ENCODE measurements around the gene ZNF74.
"Not testable (repeated sequence)": the region's sequence is repeated elsewhere in the genome, so short reads cannot be mapped to it uniquely, and the experiment has no call there.

Gene ZNF74

DNA sequence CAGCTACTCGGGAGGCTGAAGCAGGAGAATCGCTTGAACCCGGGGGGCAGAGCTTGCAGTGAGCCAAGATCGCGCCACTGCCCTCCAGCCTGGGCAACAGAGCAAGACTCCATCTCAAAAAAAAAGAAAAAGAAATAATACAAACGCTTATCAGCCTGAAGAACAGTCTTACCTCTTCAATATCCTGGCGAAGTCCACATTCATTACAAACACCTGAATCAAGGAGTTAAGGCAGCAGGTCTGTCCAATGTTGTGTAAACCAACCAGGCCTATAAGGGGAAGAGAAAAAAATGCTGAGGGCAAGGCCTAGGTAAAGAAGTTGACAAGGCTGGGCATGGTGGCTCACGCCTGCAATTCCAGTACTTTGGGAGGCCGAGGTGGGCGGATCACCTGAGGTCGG is 17.0 kb upstream of the ZNF74 start:
- not testable (repeated sequence) for DNase-seq

DNA sequence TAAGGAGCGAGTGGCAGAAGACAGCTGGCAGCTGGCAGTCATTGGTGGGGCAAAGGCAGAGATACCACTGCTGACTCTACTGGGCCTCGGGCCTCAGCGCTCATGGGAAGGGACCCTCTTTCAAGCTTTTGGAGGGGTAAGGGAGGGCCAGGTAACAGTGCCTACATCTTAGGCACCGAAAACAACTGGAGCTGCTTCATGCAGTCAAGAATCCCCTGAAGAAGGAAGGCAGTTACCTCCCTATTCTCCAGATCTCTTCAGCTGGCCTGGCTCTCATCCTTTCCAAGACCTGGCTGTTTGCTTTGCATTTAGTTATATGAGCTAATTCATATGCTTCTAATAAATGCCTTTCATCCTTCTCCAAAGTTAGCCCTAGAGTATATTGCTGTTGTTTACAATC is 15.8 kb upstream of the ZNF74 start:
- no peak for DNase-seq

GRCh38 chr22:20378684-20379083 is 15.3 kb upstream of the ZNF74 start:
- DNase-seq = not testable (repeated sequence)

- no peak for DNase-seq
These were observed 13.5 kb upstream of the ZNF74 start for GRCh38 chr22:20380486-20380885.

GRCh38 chr22:20383538-20383937 is 10.4 kb upstream of the ZNF74 start:
- DNase-seq = no peak

DNA sequence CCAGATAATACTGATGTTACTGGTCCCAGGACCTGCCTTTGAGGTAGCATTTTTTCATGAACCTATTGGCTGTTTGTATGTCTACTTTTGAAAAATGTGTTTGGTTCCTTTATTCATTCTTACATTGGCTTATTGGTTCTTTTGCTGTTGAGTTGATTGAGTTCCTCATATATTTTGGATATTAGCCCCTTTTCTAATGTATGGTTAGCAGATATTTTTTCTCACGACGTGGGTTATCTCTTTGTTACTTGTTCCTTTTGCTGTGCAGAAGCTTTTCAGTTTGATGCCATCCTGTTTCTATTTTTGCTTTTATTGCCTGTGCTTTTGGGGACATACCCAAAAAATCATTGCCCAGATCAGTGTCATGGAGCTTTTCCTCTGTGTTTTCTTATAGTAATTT is 9.8 kb upstream of the ZNF74 start:
- DNase-seq = no peak

- DNase-seq = no peak
These were observed 9.1 kb upstream of the ZNF74 start for GRCh38 chr22:20384865-20385264.

DNA sequence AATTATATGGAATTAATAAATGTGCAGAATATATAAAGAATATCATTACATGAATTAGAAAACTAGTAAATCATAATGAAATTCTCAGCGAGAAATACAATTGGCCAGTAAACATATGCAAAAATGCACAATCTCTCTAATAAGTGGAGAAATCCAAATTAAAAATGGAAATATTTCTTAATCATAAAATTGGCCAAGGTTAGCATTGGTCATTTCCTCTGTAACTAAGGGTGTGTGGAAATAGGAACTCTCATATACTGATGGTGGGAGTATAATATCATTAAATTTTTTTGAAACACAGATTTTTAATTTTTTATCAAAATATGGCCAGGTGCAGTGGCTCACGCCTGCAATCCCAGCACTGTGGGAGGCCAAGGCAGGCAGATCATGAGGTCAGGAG is 7.6 kb upstream of the ZNF74 start:
- DNase-seq = no peak

GRCh38 chr22:20386972-20387371 is 7.0 kb upstream of the ZNF74 start:
- no peak for DNase-seq

- no peak for DNase-seq
These were observed 5.8 kb upstream of the ZNF74 start for GRCh38 chr22:20388200-20388599.

GRCh38 chr22:20389288-20389687 is 4.7 kb upstream of the ZNF74 start:
- no peak for DNase-seq

DNA sequence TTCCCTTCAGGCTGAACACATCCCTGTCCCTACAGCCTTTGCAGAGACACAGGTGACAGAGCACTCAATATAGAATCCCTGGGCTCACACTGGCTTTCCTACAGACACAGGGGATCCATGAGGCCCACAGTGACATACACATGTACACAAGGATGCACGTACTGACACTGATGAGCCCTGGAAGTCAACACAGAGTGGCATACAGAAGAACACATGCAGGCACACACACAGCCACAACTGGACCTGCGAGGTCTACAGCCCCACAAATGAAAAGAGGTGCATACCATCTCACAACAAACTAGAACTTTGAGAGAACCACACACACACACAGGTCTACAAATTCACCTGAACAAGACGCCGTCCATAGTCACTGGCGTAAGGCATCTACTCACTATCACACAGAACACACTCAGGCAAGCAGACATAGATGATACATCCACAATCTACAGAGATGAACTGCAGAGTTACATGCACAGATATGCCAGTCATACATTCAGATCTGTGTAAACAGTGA is 3.5 kb upstream of the ZNF74 start:
- no peak for DNase-seq

DNA sequence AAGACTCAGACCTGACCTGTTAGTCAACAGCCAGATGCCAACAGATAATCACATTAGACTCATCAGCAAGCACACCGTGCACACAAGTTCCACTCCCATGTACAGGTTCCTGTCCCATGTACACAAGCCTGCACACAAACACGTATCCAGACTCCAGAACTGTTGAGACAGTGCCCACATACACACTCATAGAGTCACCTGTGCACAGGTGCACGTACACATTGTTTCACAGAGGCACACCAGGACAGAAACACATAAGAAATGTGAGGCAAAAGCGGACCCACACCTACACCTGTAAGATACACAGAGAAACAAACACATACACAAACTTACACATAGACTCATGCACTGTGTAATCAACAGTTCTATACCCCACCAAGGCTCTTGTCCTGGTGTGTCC is 2.7 kb upstream of the ZNF74 start:
- DNase-seq = no peak

DNA sequence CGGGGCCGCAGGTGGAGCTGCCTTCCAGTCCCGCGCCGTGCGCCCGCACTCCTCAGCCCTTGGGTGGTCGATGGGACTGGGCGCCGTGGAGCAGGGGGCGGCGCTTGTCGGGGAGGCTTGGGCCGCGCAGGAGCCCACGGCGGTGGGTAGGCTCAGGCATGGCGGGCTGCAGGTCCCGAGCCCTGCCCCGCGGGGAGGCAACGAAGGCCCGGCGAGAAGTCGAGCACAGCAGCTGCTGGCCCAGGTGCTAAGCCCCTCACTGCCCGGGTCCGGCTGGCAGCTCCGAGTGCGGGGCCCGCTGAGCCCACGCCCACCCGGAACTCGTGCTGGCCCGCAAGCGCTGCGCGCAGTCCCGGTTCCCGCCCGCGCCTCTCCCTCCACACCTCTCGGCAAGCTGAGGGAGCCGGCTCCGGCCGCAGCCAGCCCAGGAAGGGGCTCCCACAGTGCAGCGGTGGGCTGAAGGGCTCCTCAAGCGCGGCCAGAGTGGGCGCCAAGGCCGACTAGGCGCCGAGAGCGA is 1.5 kb upstream of the ZNF74 start:
- DNase-seq = not testable (repeated sequence)

- no peak for DNase-seq
These were observed 807 bp upstream of the ZNF74 start for GRCh38 chr22:20392983-20393704.

DNA sequence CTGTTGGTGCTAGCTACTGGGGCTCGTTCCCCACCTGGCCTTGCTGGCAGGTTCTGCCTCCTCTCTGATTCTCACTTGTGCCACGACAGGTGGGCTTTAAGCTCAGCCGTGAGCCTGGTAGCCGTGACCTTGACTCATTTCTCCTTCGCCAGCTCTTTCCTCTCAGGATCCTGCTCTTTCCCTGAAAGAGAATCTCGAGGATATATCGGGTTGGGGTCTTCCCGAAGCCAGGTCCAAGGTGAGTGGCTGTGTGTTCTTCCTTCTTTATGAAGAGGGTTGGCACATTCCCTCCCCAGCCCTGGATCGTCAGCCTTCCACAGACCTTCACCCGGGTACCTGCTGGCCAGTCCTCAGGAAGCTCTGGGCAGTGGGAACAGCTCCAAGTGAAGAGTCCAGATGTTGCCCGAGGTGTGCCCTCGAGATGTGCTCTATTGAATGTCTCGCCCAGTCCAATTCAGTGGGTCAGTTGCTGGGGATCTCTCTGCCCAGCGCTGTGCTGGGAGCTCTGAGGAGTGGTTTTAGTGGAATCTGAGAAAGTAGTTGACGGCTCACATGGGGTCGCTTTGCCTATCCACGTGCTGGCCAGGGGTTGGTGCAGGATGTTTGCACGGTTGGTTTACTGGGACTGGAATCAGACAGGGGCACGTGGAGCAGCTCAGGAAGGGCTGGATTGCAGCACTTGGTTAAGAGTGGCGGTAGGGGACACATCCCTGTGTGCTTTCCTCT is 1.4 kb downstream of the ZNF74 start:
- no peak for DNase-seq

DNA sequence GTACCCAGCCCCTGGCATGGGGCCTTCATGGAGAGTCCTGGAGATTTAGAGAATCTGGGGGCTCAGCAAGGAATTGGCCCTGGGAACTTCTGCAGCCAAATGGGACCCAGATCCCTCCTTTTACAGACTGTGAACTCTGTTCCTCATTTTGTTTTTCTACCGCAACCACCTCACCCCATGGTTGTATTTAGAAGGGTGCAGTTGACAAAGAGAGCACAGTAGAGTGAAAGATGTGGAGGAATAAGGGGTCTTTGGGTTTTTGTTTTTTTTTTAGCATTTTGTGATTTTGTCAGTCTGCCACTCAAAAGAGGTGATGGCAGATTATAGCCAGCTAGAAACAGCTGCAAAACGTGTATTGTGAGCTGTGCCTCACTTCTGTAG is 1.9 kb downstream of the ZNF74 start:
- no peak for DNase-seq

- DNase-seq = peak; percentile 83
These were observed 2.7 kb downstream of the ZNF74 start for GRCh38 chr22:20396639-20397038.

DNA sequence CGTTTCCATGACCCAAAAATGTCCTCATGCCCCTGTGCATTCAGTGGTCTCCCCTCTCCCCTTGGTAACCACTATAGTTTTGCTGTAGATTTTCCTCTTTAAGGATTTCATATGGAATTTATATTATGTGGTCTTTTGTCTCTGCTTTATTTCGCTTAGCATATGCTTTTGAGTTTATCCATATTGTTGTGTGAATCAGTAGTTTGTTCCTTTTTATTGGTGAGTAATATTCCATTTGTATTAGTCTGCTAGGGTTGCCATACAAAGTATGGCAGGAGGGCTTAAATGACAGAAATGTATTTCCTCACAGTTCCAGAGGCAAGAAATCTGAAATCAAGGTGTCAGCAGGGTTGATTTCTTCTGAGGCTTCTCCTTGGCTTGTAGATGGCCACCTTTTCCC is 3.5 kb downstream of the ZNF74 start:
- no peak for DNase-seq

- DNase-seq = no peak
These were observed 4.5 kb downstream of the ZNF74 start for GRCh38 chr22:20398420-20398819.

- no peak for DNase-seq
These were observed 6.1 kb downstream of the ZNF74 start for GRCh38 chr22:20399866-20400605.

- DNase-seq = no peak
These were observed 6.8 kb downstream of the ZNF74 start for GRCh38 chr22:20400606-20401375.

All from fibroblast of skin of back (primary cell).